GM21529 (cell line): Measurements from ENCODE around the gene TIGD6.
A peak's percentile ranks its signal among the peaks of the same experiment; 100 is the strongest.
"Not testable (repeated sequence)": the region's sequence is repeated elsewhere in the genome, so short reads cannot be mapped to it uniquely, and the experiment has no call there.

Experiments used
- ATAC-seq: cut with Tn5 transposase; IDR thresholded peaks from one replicate; pipeline ENCODE4 v1.9.1; 2021; ENCODE audit not compliant: unreplicated experiment

Gene TIGD6

DNA sequence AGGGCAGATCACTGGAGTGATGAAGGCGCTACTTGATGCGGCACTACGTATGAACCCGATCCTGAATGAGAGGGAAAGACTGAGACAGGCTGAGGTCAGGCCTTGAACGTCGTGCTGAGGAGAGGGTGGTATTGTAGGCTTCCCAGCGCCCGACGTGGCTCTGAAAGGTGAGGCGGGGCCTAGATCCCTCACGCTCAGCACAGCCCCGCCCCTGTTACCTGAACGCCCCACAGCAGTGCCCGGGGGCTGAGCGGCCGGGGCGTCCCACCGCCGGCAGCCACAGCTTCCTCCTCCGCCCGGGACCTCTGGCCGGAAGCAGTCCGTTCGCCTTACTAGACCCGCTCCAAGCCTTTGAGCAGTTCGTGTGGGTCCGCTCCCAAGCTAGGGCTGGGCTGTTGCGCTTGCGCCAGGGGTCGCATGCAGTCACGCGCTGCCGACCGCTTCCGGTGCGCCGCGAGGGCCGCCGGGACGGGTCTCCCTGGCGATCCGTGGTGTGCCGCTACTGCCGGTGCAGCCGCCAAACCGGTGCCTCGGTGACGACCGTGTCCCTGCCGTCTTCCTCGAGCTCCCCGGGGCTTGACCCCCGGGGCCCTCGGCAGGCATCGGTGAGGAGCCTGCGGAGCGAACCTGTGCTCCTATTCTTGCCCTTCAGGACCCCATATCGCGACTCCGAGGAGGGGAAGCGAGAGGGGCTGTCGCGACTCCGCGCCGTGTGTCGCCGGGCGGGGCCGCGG is at the start of gene TIGD6, which contains the start of gene HMGXB3:
TIGD6 (minus strand) TSS at position 399 of the 734 bp plus-strand sequence. CDS start 4,306 bp downstream, outside the sequence.
HMGXB3 (plus strand) TSS at position 484 of the 734 bp plus-strand sequence. CDS start 4,114 bp downstream, outside the sequence.
- ATAC-seq, result peak; percentile 83

- no peak for ATAC-seq
Observed at GRCh38 chr5:150046031-150046430, 45.6 kb upstream of the TIGD6 start.

- ATAC-seq, result no peak
Observed at GRCh38 chr5:150045549-150045948, 45.1 kb upstream of the TIGD6 start.

- ATAC-seq, result no peak
Observed at GRCh38 chr5:150044712-150045111, 44.3 kb upstream of the TIGD6 start.

GRCh38 chr5:150044329-150044681 is 43.9 kb upstream of the TIGD6 start:
- ATAC-seq, result no peak

DNA sequence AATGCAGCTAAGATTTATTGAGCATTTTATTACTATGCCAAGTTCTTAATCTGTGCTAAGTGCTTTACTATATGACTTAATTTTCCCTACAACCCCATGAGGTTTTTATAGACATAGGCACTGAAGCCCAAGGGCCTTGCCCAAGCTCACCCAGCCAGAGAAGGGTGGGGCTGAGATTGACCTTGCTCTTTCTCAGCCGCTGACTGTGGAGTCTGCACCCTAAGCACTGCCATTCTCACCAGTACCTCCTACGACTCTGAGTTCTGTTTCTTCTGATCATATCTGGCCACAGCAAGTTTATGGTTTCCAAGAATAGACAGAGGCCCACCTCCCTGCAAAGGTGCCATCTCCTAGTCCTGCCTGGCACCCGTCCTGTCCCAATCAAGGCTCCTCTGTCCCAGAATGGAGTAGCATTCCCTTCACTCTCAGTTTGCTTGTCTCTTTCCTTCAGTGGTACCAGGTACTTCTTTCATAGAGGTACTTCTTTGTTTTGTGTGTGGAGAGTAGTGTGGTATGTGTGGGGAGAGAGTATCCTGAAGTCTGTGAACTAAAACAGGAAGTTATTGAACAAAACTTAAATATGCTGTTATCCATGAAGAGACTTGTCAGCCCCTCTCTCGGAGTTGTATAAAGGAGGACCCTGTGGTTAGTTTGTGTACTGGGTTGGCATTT is 43.3 kb upstream of the TIGD6 start:
- ATAC-seq, result no peak

DNA sequence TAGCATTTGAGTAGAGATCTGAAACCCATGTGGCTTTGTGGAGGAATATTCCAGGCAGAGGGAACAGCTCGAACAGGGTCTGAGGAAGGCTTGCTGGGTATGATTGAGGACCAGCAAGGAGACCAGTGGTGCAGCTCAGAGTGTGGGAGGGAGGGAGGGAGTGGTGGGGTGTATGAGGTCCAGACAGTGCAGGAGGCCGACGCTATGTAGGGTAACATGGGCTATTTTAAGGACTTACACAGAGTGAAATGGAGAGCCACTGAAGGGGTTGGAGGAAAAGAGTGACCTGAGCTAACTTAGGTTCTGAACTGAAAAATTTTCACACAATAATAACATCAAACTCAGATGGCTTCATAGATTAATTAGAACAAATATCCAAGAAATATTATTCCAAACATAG is 42.0 kb upstream of the TIGD6 start:
- ATAC-seq, result no peak

GRCh38 chr5:150038547-150038946 is 38.1 kb upstream of the TIGD6 start:
- no peak for ATAC-seq

- ATAC-seq, result no peak
Observed at GRCh38 chr5:150036513-150036912, 36.1 kb upstream of the TIGD6 start.

DNA sequence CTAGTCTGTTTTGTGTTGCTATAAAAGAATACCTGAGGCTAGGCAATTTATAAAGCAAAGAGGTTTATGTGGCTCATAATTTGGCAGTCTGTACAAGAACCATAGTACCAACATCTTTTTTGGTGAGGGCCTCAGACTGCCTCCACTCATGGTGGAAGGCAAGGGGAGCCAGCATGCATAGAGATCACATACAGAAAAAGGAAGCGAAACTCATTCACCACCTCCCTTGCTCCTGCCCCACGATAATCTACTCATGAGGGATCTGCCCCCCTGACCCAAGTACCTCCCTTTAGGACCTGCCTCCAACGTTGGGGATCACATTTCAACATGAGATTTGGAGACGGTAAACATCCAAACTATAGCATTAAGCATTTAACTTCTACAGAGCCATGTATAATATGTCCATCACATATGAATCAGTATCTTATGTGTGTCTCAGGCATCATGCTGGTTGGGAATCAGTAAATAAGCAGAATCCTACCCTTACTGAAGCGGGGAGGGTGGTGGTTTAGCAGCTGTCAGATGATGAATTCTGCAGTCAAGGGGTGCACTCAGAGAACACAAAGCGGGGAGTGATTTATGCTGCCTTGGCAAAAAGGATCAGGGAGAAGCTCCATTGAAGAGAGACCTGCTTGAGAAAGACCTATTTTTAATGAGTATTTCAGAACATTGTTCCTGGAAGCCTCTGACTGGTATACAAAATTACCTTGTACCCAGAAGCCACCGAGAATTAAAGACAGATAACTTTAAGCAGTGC is 34.9 kb upstream of the TIGD6 start:
- ATAC-seq, result peak; percentile 92

DNA sequence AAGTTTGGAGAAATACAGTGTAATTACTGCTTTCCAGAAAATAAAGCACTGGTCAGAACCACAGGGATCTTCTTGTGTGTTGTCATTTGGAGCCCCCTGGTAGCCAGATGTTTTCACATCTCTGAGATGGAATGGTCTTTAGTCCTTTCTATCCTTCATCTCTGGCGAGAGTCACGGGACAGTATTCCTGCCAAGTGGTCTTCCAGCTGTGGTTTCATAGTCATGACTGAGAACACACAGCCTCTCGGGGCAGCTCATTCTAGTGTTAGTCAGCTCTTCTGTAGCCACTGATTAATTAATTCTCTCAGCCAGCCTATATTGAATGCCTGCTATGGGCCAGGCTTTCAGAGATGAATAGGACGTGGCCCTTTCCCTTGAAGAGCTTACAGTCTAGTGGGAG is 34.2 kb upstream of the TIGD6 start:
- ATAC-seq, result no peak

DNA sequence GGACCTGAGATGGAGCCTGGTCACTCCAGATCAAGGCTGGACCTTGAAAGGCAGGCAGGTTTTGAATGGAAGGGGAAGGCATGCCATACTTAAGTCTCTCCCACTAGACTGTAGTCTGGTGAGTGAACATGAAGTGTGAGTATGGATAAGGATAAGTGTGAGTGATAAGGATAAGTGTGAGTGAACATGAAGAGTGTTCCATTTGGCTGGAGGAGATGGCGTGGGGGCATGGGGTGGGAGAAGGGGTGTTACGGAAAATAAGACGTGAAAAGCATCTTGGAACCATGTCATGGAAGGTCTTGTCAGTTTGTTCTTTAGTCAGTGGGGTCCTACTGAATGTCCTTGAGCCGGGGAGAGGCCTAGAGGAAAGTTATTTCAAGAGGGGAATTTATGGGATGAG is 32.9 kb upstream of the TIGD6 start:
- no peak for ATAC-seq

- ATAC-seq, result not testable (repeated sequence)
Observed at GRCh38 chr5:150028047-150028446, 27.6 kb upstream of the TIGD6 start.

GRCh38 chr5:150026682-150027172 is 26.3 kb upstream of the TIGD6 start:
- no peak for ATAC-seq

DNA sequence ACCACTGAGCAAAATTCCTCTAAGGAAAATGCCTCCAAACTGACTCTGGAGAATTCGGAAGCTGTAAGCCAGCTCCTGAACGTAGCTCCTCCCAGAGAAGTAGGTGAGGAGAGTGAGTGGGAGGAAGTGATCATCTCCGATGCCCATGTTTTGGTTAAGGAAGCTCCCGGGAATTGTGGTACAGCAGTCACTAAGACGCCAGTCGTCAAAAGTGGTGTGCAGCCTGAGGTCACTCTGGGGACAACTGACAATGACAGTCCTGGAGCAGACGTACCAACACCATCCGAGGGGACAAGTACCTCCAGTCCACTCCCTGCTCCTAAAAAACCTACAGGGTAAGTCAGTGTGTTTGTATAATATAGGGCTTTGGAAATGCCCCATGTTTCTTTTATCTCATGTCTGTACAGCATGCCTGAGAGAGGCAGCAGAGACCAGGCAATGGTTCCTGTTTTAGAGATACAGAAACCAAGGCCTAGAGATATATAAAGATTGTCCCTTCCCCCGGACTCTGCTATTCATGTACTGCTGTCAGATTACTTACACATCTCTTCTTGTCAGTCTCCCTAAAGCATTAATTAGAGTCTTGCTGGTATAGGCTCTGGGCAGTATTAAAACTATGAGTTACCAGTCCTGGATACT is 24.0 kb upstream of the TIGD6 start:
- ATAC-seq, result no peak

DNA sequence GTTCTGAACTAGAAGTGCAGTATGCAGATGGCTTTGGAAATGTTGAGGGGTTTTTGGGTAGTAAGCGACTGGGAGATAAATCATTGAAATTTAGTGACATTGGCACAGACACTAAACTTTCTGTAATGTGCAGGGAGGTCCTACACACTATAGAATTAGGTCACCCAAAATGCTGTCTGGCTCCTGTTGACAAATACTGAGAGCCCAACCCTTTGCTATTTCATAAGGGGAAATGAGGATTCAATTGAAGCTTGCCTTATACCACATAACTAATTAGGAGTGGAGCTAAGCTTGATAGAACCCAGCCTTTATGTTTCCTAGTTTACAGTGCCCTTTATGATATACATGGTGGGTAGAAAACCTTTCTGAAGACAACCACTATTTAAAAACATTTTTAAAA is 22.7 kb upstream of the TIGD6 start:
- no peak for ATAC-seq

- ATAC-seq, result no peak
Observed at GRCh38 chr5:150022681-150023080, 22.2 kb upstream of the TIGD6 start.

DNA sequence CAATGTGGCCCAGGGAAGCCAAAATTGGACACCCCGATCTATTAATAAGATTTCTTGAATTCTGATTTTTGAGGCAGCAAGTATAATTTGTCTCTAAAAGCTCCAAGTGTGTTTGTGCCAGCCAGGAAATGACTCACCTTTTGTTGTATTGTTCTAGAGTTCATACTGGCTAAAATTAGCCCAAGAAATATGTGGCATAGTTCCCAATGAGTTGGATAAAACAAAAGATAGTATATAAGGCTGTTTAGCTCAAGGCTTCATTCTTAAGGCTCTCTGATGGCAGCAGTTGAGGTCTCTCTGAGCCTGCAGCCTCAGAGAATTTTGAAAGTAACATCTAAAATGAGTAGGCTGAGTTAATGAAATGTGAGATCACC is 21.7 kb upstream of the TIGD6 start:
- no peak for ATAC-seq

- no peak for ATAC-seq
Observed at GRCh38 chr5:150021491-150022157, 21.2 kb upstream of the TIGD6 start.

GRCh38 chr5:150020249-150020648 is 19.8 kb upstream of the TIGD6 start:
- no peak for ATAC-seq
